ENCODE measurements around the gene MYO7B. TPM values are rescaled to one million over a fixed set of nuclear protein-coding genes. Genes with fewer than 3 reads are reported as not detected.

The MYO7B gene
- total RNA-seq, 1 donor: 0.18 TPM

GRCh38 chr2:127606625-127607398 lies 71.3 kb downstream of the MYO7B start:
- no peak for DNase-seq (ENCODE audit: low read depth)
- no peak for TF ChIP-seq CTCF (IDR thresholded peaks at IDR 0.05; ENCODE audit: insufficient read depth, low read length)
- H3K4me3 ChIP-seq (ENCODE audit: low read depth, low read length): no peak overlapping the region

GRCh38 chr2:127607399-127607908 lies 72.0 kb downstream of the MYO7B start:
- no peak for DNase-seq (ENCODE audit: low read depth)

GRCh38 chr2:127608061-127609030 lies 72.9 kb downstream of the MYO7B start:
- no peak overlapping the region for H3K4me3 ChIP-seq (ENCODE audit: low read depth, low read length)
- TF ChIP-seq CTCF (IDR thresholded peaks at IDR 0.05; ENCODE audit: insufficient read depth, low read length): no peak
- DNase-seq (ENCODE audit: low read depth): no peak

More at GRCh38 chr2:127607399-127607908, 72.0 kb downstream of the MYO7B start:
- H3K4me3 ChIP-seq (ENCODE audit: low read depth, low read length): no peak overlapping the region
- TF ChIP-seq CTCF (IDR thresholded peaks at IDR 0.05; ENCODE audit: insufficient read depth, low read length): no peak

GRCh38 chr2:127609031-127609751 lies 73.7 kb downstream of the MYO7B start:
- no peak overlapping the region for H3K4me3 ChIP-seq (ENCODE audit: low read depth, low read length)

GRCh38 chr2:127609818-127610217 lies 74.3 kb downstream of the MYO7B start:
- no peak overlapping the region for H3K4me3 ChIP-seq (ENCODE audit: low read depth, low read length)
- DNase-seq (ENCODE audit: low read depth): no peak
- no peak for TF ChIP-seq CTCF (IDR thresholded peaks at IDR 0.05; ENCODE audit: insufficient read depth, low read length)

More at GRCh38 chr2:127609031-127609751, 73.7 kb downstream of the MYO7B start:
- no peak for DNase-seq (ENCODE audit: low read depth)
- no peak for TF ChIP-seq CTCF (IDR thresholded peaks at IDR 0.05; ENCODE audit: insufficient read depth, low read length)

GRCh38 chr2:127610561-127610960 lies 75.1 kb downstream of the MYO7B start:
- no peak for DNase-seq (ENCODE audit: low read depth)
- no peak overlapping the region for H3K4me3 ChIP-seq (ENCODE audit: low read depth, low read length)
- no peak for TF ChIP-seq CTCF (IDR thresholded peaks at IDR 0.05; ENCODE audit: insufficient read depth, low read length)
